Muscle layer of colon (tissue), 2 donors: Measurements from ENCODE around the gene NIT2.
A peak's percentile ranks its signal among the peaks of the same experiment; 100 is the strongest.

Experiments used
- H3K27ac ChIP-seq: one replicate; pipeline ENCODE4 v1.7.0; 2013; ENCODE audit warnings: low read depth, mild to moderate bottlenecking, low read length, moderate library complexity
- H3K27me3 ChIP-seq, 2 donors: one replicate each; pipeline ENCODE4 v1.7.0; 2013; ENCODE audit warnings: low read length in 2 of 2, mild to moderate bottlenecking in 2 of 2; ENCODE audit not compliant: insufficient read depth in 2 of 2, control insufficient read depth in 1 of 2
- H3K36me3 ChIP-seq: one replicate; pipeline ENCODE4 v1.7.0; 2013; ENCODE audit warnings: mild to moderate bottlenecking, low read length; ENCODE audit not compliant: insufficient read depth
- H3K4me1 ChIP-seq: one replicate; pipeline ENCODE4 v1.7.0; 2013; ENCODE audit warnings: mild to moderate bottlenecking, low read length; ENCODE audit not compliant: insufficient read depth
- H3K4me3 ChIP-seq, 2 donors: one replicate each; pipeline ENCODE4 v1.7.0; 2013; ENCODE audit warnings: low read length in 2 of 2, low read depth in 1 of 2, mild to moderate bottlenecking in 1 of 2, moderate library complexity in 1 of 2
- H3K9ac ChIP-seq: one replicate; pipeline ENCODE4 v1.7.0; 2013; ENCODE audit warnings: low read length
- H3K9me3 ChIP-seq: one replicate; pipeline ENCODE4 v1.7.0; 2013; ENCODE audit warnings: mild to moderate bottlenecking, low read length
- donor health status: abdominal sarcoma.
- donor health status: Adenocarcinoma of cecum.

The NIT2 gene, protein sequence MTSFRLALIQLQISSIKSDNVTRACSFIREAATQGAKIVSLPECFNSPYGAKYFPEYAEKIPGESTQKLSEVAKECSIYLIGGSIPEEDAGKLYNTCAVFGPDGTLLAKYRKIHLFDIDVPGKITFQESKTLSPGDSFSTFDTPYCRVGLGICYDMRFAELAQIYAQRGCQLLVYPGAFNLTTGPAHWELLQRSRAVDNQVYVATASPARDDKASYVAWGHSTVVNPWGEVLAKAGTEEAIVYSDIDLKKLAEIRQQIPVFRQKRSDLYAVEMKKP

DNA sequence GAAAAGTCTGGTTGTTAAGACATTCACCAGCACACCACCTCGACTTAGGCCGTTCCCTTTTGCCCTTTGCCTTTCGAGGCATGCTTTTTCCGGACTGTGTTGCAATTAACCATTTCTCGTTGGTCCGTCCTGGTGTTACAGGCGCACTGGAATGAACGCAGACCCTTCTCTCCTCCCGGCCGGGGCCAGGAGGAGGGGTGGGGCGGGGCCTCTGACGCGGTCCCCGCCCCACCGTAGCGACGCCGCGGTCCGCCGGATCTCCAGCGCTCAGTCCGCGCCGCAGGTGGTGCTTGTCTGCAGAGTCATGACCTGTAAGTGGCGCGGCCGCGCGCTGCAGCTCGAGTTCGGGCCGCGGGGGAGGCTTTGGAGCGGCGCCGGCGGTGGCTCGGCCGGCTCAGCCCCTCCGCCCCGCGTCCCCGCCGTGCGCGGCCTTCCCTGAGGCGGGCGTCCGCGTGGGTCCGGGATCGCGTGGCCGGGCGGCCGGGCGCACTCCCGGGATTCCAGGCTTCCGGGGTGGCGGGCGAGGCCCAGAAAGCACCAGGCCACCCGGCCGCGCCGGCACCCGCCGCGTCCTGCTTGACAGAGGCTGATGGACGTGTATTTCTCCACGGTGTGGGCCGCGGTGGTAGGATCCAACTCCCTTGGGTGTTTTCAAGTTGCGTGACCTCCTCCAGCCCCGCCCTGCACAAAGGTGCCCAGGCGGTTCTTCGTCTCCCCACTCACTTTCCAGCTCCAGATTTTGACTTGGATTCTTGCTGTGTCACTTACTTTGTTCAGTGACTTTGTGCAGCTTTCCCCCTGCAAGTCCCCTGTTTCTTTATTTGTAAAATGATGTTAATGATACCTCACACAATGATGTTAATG lies at the start of gene NIT2:
Gene NIT2 (plus strand): TSS at position 270 of the 864 bp plus-strand sequence. CDS start 35 bp downstream, at position 305.
- Histone ChIP-seq H3K4me1 (peaks cover 9% of the 10 kb centered on the region), H3K9ac (peak within 1 kb of the TSS; percentile 69), H3K36me3 (peaks cover 7% of the 10 kb centered on the region), H3K9me3 (no peaks in the 10 kb centered on the region), H3K27me3 (no peaks in the 10 kb centered on the region), H3K4me3 (peak within 1 kb of the TSS; percentile 34 to 76), H3K27ac (peak within 1 kb of the TSS; percentile 27)

DNA sequence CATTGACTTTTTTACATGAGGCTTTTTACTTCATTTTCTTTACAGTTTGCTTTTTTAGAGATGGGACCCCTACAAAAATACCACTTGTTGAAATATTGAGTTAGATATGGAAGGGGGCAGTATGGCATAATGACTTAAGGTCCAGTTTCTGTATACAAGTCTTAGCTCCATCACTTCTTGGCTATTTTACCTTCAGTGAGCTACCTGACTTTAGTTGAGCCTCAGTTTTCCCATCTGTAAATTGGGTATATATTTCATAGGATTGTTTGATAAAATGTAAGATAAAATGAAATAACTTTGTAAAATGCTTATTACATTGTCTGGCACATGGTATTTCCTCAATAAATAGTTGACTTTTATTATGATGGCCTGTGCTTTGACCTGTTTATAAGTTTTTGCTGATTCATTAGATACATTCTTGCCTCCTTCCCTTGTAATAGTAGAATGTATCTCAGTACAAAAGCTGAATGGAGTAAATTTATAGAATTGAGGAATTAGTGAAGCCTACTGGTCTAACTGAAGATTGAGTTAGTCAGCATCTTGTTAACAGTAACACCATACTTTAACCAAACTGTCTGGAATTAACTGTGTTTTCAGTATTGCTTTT lies 46.2 kb upstream of the NIT2 start:
- Histone ChIP-seq H3K9ac (no peak overlapping the region), H3K36me3 (peaks cover 13% of the 10 kb centered on the region), H3K4me1 (no peaks in the 10 kb centered on the region), H3K4me3 (no peak overlapping the region), H3K9me3 (no peaks in the 10 kb centered on the region), H3K27me3 (no peaks in the 10 kb centered on the region), H3K27ac (no peak overlapping the region)

DNA sequence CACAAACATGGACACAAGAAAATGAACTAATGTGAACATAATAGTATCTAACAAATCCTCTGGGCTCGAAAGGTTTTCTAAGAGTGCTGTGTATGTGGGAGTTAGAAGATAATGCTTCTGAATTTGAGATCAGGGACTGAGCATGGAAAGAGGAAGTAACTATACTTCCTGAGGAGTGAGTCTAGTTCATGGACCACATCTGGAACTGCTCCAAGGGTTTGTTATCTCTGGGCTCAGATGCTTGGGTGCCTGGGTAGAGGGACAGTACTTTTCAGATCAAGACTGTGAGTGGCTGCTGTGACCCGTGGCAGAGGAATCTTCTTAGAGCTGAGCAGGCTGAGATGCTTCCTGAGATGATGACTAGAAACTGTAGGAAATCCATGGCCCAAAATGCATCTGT lies 45.2 kb upstream of the NIT2 start:
- Histone ChIP-seq H3K27me3 (no peaks in the 10 kb centered on the region), H3K9ac (no peak overlapping the region), H3K4me1 (no peaks in the 10 kb centered on the region), H3K27ac (no peak overlapping the region), H3K9me3 (no peaks in the 10 kb centered on the region), H3K36me3 (peaks cover 13% of the 10 kb centered on the region), H3K4me3 (no peak overlapping the region)

DNA sequence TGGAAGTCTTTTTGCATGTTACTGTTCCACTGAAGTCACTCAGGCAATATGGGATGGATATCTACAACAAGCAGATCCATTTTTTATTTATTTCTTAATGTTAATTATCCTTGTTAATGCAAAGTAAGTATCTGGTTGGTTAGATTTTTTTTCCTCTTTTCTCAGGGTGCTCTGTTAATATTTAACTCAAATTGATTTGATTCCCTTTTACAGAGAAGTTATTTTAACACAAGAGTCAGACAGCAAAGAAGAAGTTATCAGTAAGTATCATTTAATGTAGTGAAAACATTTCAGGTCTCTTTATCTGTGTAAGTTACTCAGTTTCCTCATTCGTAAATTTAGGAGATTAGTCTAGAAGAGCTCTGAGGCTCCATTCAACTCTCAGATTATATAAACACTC lies 39.5 kb upstream of the NIT2 start:
- H3K27ac ChIP-seq: no peak overlapping the region
- no peaks in the 10 kb centered on the region for H3K27me3 ChIP-seq
- no peak overlapping the region for H3K4me3 ChIP-seq
- no peaks in the 10 kb centered on the region for H3K9me3 ChIP-seq
- H3K4me1 ChIP-seq: no peaks in the 10 kb centered on the region
- H3K36me3 ChIP-seq: peaks cover 32% of the 10 kb centered on the region
- H3K9ac ChIP-seq: no peak overlapping the region

DNA sequence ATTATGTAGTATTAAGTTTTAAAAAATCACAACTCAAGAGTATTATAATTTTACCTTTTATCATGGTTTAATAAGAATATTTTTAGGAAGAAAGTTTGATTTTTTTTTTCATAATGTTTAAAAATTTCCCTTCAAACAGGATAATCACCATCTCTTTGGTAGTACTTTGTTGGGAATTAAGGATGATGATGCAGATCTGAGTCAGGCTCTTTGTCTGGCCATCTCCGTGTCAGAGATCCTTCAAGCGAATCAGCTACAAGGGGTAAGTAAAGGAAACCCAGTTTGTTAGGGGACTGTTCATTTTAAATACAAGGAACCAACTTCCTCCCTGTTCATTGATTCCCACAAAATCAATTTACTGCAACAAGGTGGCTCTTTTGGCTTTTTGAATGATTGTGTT lies 36.8 kb upstream of the NIT2 start:
- Histone ChIP-seq H3K4me1 (no peaks in the 10 kb centered on the region), H3K9me3 (no peaks in the 10 kb centered on the region), H3K9ac (no peak overlapping the region), H3K36me3 (peaks cover 27% of the 10 kb centered on the region), H3K27me3 (no peaks in the 10 kb centered on the region), H3K27ac (no peak overlapping the region), H3K4me3 (no peak overlapping the region)

DNA sequence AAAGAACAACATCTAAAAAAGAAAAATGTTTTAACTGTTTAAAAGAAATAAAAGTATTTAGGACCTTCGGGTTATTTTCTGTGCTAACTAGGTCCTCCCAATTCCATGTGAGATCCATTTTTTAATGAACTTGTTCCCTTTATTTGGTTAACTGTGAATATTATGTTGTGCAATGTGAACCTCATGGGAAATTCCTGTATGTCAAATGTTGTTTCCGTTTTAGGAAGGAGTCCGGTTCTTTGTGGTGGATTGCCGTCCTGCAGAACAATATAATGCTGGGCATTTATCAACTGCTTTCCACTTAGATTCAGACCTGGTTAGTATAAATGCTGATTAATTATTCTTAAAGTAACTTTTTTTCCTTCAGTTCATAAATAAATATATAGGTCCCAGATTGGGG lies 35.5 kb upstream of the NIT2 start:
- H3K27me3 ChIP-seq: no peaks in the 10 kb centered on the region
- no peaks in the 10 kb centered on the region for H3K9me3 ChIP-seq
- no peak overlapping the region for H3K9ac ChIP-seq
- H3K36me3 ChIP-seq: peaks cover 27% of the 10 kb centered on the region
- no peak overlapping the region for H3K27ac ChIP-seq
- H3K4me1 ChIP-seq: no peaks in the 10 kb centered on the region
- H3K4me3 ChIP-seq: no peak overlapping the region

DNA sequence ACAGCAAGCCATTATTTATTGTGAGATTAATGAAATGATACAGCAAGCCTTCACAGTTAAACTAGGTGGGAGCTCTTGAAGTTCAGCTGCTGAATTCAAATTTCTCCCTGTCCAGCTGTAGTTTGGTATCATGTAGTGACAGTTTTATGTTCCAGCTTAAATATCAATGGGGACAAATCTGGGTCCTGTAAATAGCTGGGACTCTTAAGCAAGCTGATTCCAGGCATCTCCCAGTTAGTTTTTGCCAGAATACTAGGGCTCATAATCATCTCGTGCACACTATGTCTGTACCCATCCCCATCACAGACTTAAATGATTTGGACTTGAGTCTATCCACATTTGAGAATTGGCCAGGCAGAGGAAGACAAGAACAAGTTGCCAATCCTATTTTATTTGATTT lies 27.9 kb upstream of the NIT2 start:
- Histone ChIP-seq H3K27ac (no peak overlapping the region), H3K9ac (no peak overlapping the region), H3K36me3 (peaks cover 26% of the 10 kb centered on the region), H3K4me3 (no peak overlapping the region), H3K9me3 (no peaks in the 10 kb centered on the region), H3K27me3 (no peaks in the 10 kb centered on the region), H3K4me1 (no peaks in the 10 kb centered on the region)

DNA sequence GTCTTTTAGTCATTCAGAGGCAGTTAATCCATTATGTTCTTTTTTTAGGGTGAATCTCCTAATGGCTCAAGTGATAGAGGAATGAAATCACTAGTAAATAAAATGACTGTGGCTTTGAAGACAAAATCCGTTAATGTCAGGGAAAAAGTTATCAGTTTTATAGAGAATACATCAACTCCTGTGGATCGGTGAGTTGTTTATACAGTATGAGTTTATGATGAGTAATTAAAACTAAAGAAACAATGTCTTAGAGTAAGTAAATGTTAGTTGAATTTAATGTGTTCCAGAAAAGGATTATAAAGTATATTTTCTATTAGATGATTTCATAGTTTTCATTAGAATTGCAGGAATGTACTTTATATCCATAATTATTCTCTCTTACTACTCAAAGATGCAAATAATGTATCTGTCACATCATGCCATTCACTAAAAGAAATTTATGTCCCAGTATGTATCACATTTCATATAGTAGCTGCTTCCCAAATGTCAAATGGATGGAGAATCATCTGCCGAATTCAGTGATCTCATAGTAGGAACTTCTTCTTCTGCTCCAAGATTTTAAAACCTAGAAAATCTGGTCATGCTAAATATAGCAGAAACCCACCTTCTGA lies 24.1 kb upstream of the NIT2 start:
- peaks cover 23% of the 10 kb centered on the region for H3K36me3 ChIP-seq
- no peak overlapping the region for H3K4me3 ChIP-seq
- no peaks in the 10 kb centered on the region for H3K27me3 ChIP-seq
- no peak overlapping the region for H3K27ac ChIP-seq
- H3K9me3 ChIP-seq: no peaks in the 10 kb centered on the region
- no peaks in the 10 kb centered on the region for H3K4me1 ChIP-seq
- no peak overlapping the region for H3K9ac ChIP-seq

DNA sequence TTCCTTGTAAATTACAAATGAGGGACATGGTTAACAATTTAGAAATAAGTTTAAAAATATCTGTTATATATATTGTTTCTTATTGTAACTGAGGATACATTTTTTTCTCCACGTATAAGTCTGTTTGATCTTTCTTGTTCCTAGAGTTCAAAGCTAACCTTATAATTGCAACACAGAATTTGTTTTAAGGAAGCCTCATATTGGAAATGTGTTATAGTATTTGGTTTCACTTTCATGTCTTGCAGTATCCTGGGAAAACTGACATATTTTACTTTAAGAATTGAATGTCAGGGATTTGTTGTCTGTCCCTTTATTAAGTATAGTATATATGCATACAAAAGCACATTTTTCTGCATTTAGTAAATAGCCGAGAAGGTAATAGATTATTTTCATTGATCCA lies 23.5 kb upstream of the NIT2 start:
- H3K4me3 ChIP-seq: no peak overlapping the region

DNA sequence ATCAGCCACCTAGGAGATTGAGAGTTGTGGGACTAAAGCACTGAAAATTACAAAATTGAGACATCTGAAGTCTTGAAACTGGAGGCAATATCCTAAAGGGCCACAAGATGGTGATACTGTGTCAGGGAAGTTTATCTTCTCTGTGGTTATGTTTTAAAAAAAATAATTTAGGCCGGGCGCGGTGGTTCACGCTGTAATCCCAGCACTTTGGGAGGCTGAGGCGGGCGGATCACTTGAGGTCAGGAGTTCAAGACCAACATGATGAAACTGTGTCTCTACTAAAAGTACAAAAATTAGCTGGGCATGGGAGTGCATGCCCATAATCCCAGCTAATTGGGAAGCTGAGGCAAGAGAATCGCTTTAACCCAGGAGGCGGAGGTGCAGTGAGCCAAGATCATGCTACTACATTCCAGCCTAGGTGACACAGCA lies 17.9 kb upstream of the NIT2 start:
- Histone ChIP-seq H3K9me3 (no peaks in the 10 kb centered on the region), H3K4me3 (no peak overlapping the region), H3K27me3 (no peaks in the 10 kb centered on the region), H3K27ac (no peak overlapping the region), H3K36me3 (peaks cover 14% of the 10 kb centered on the region), H3K9ac (no peak overlapping the region), H3K4me1 (no peaks in the 10 kb centered on the region)

More for the DNA sequence above, 23.5 kb upstream of the NIT2 start:
- no peak overlapping the region for H3K27ac ChIP-seq
- peaks cover 19% of the 10 kb centered on the region for H3K36me3 ChIP-seq
- no peaks in the 10 kb centered on the region for H3K9me3 ChIP-seq
- no peaks in the 10 kb centered on the region for H3K27me3 ChIP-seq
- no peaks in the 10 kb centered on the region for H3K4me1 ChIP-seq
- H3K9ac ChIP-seq: no peak overlapping the region

DNA sequence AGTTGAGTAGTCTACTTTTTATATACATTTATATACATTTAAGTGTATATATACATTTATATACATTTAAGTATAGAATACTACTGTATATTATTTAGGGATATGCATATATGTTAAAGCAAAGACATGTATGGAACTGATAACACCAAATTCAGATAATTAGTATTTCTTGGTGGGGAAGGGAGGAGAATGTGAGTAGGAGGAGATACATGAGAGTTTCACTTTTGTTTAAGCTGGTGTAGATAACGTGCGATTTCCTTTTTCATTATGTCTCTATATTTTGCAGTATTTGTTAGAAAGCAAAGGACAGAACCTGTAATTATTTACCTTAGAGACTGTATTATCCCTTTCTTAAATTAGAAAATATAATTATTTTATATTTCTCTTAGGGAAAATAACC lies 16.6 kb upstream of the NIT2 start:
- H3K9ac ChIP-seq: no peak overlapping the region
- peaks cover 14% of the 10 kb centered on the region for H3K36me3 ChIP-seq
- no peaks in the 10 kb centered on the region for H3K9me3 ChIP-seq
- H3K27ac ChIP-seq: no peak overlapping the region
- H3K4me3 ChIP-seq: no peak overlapping the region
- no peaks in the 10 kb centered on the region for H3K27me3 ChIP-seq
- H3K4me1 ChIP-seq: no peaks in the 10 kb centered on the region
